ENCODE measurements around the gene PPP2R3A. TPM values are rescaled to one million over a fixed set of nuclear protein-coding genes. Genes with fewer than 3 reads are reported as not detected.
"Not testable (repeated sequence)": the region's sequence is repeated elsewhere in the genome, so short reads cannot be mapped to it uniquely, and the experiment has no call there.

The PPP2R3A gene
- total and polyA plus RNA-seq, 7 experiments from 2014 or later, result 0.13 to 0.89 (median 0.40) TPM; not detected in 1

GRCh38 chr3:136151219-136151618 is 185.7 kb downstream of the PPP2R3A start:
- no peak overlapping the region for H3K27ac ChIP-seq (ENCODE audit: low read depth, low read length)
- intact Hi-C loops (cut with micrococcal nuclease), result no loop called here
- Mint-ChIP-seq H3K9me3 (no peaks in the 10 kb centered on the region), H3K36me3 (peaks cover 7 to 45% (median 30%) of the 10 kb centered on the region in 5 donors), H3K27ac (peak overlapping the region in 3 of 9 donors; percentile 16 to 60 (median 26)), H3K27me3 (no peaks in the 10 kb centered on the region), H3K4me1 (peaks cover 34 to 80% (median 74%) of the 10 kb centered on the region in 7 donors), H3K4me3 (no peak overlapping the region)
- no peaks in the 10 kb centered on the region for H3K9me3 ChIP-seq (ENCODE audit: control insufficient read depth in 2 of 3, low read length in 3 of 3)
- peaks cover 0 to 25% (median 15%) of the 10 kb centered on the region in 3 experiments for H3K36me3 ChIP-seq (ENCODE audit: control insufficient read depth in 2 of 3, insufficient read depth in 3 of 3, low read length in 3 of 3)
- no peak overlapping the region for H3K4me3 ChIP-seq (ENCODE audit: low read length)
- H3K4me1 ChIP-seq (ENCODE audit: control insufficient read depth in 2 of 2, insufficient read depth in 2 of 2, low read length in 2 of 2), result peaks cover 0 to 15% of the 10 kb centered on the region in 2 donors
- no peak for ATAC-seq
- ChIA-PET CTCF (interaction anchor here (0.6 kb wide), 1 partner anchor 863 kb away, joined by 3 read pairs; no protein-coding TSS in a partner anchor), POLR2A (no interaction called here)
- no peak for DNase-seq
- H3K27me3 ChIP-seq (ENCODE audit: control insufficient read depth in 2 of 2, insufficient read depth in 2 of 2, low read length in 2 of 2), result no peaks in the 10 kb centered on the region

- Histone ChIP-seq H3K4me3 (ENCODE audit: low read length) (no peak overlapping the region), H3K36me3 (ENCODE audit: control insufficient read depth in 2 of 3, insufficient read depth in 3 of 3, low read length in 3 of 3) (peaks cover 0 to 25% (median 15%) of the 10 kb centered on the region in 3 experiments), H3K27me3 (ENCODE audit: control insufficient read depth in 2 of 2, insufficient read depth in 2 of 2, low read length in 2 of 2) (no peaks in the 10 kb centered on the region), H3K27ac (ENCODE audit: low read depth, low read length) (no peak overlapping the region), H3K9me3 (ENCODE audit: control insufficient read depth in 2 of 3, low read length in 3 of 3) (no peaks in the 10 kb centered on the region), H3K4me1 (ENCODE audit: control insufficient read depth in 2 of 2, insufficient read depth in 2 of 2, low read length in 2 of 2) (peaks cover 0 to 22% of the 10 kb centered on the region in 2 donors)
- ChIA-PET CTCF (no interaction called here), POLR2A (interaction anchor here (0.6 kb wide), 1 partner anchor 357 kb away, joined by 3 read pairs; no protein-coding TSS in a partner anchor)
- Mint-ChIP-seq H3K27ac (peak overlapping the region in 5 of 9 donors; percentile 9 to 45 (median 26)), H3K36me3 (peaks cover 7 to 45% (median 30%) of the 10 kb centered on the region in 5 donors), H3K4me1 (peaks cover 37 to 87% (median 78%) of the 10 kb centered on the region in 7 donors), H3K9me3 (no peaks in the 10 kb centered on the region), H3K4me3 (no peak overlapping the region), H3K27me3 (no peaks in the 10 kb centered on the region)
- DNase-seq, result no peak
- no peak for ATAC-seq
- intact Hi-C loops (cut with micrococcal nuclease), result no loop called here
Measured at GRCh38 chr3:136152176-136152843, 186.8 kb downstream of the PPP2R3A start.

GRCh38 chr3:136152963-136153362 is 187.4 kb downstream of the PPP2R3A start:
- peak overlapping the region; percentile 23 for H3K27ac ChIP-seq (ENCODE audit: low read depth, low read length)
- no peak for DNase-seq
- Mint-ChIP-seq H3K9me3 (no peaks in the 10 kb centered on the region), H3K27ac (peak overlapping the region in 7 of 9 donors; percentile 9 to 82 (median 54)), H3K4me1 (peaks cover 43 to 88% (median 78%) of the 10 kb centered on the region in 7 donors), H3K36me3 (peaks cover 7 to 42% (median 30%) of the 10 kb centered on the region in 5 donors), H3K27me3 (no peaks in the 10 kb centered on the region), H3K4me3 (peak overlapping the region in 2 of 10 donors; percentile 19 to 34)
- no peaks in the 10 kb centered on the region for H3K27me3 ChIP-seq (ENCODE audit: control insufficient read depth in 2 of 2, insufficient read depth in 2 of 2, low read length in 2 of 2)
- H3K4me1 ChIP-seq (ENCODE audit: control insufficient read depth in 2 of 2, insufficient read depth in 2 of 2, low read length in 2 of 2), result peaks cover 0 to 22% of the 10 kb centered on the region in 2 donors
- H3K9me3 ChIP-seq (ENCODE audit: control insufficient read depth in 2 of 3, low read length in 3 of 3), result no peaks in the 10 kb centered on the region
- intact Hi-C loops (cut with micrococcal nuclease), result no loop called here
- ATAC-seq, result no peak
- peaks cover 0 to 25% (median 15%) of the 10 kb centered on the region in 3 experiments for H3K36me3 ChIP-seq (ENCODE audit: control insufficient read depth in 2 of 3, insufficient read depth in 3 of 3, low read length in 3 of 3)
- CTCF ChIA-PET, result no interaction called here
- H3K4me3 ChIP-seq (ENCODE audit: low read length), result no peak overlapping the region
- POLR2A ChIA-PET, result interaction anchor here (0.6 to 0.9 kb wide), 2 partner anchors 40 to 356 kb away, joined by 3 read pairs; no protein-coding TSS in a partner anchor

- H3K36me3 ChIP-seq (ENCODE audit: control insufficient read depth in 2 of 3, insufficient read depth in 3 of 3, low read length in 3 of 3), result no peaks in the 10 kb centered on the region
- no peak overlapping the region for H3K4me3 ChIP-seq (ENCODE audit: low read length)
- H3K4me1 Mint-ChIP-seq, result peaks cover 33 to 89% (median 74%) of the 10 kb centered on the region in 7 donors
- ChIA-PET CTCF (no interaction called here), POLR2A (no interaction called here)
- no peaks in the 10 kb centered on the region for H3K27me3 ChIP-seq (ENCODE audit: control insufficient read depth in 2 of 2, insufficient read depth in 2 of 2, low read length in 2 of 2)
- H3K27ac ChIP-seq (ENCODE audit: low read depth, low read length), result no peak overlapping the region
- H3K27ac Mint-ChIP-seq, result peak overlapping the region in 5 of 9 donors; percentile 20 to 71 (median 23)
- intact Hi-C loops (cut with micrococcal nuclease), result no loop called here
- peaks cover 27 to 34% of the 10 kb centered on the region in 2 donors for H3K4me1 ChIP-seq (ENCODE audit: control insufficient read depth in 2 of 2, insufficient read depth in 2 of 2, low read length in 2 of 2)
- peaks cover 0 to 20% (median 14%) of the 10 kb centered on the region in 5 donors for H3K36me3 Mint-ChIP-seq
- H3K9me3 ChIP-seq (ENCODE audit: control insufficient read depth in 2 of 3, low read length in 3 of 3), result no peaks in the 10 kb centered on the region
- DNase-seq, result no peak
- no peaks in the 10 kb centered on the region for H3K27me3 Mint-ChIP-seq
- H3K9me3 Mint-ChIP-seq, result peaks cover 0 to 2% (median 0%) of the 10 kb centered on the region in 11 donors
- H3K4me3 Mint-ChIP-seq, result peak overlapping the region in 5 of 10 donors; percentile 12 to 52 (median 38)
- ATAC-seq, result no peak
Measured at GRCh38 chr3:136161516-136161915, 196.0 kb downstream of the PPP2R3A start.

GRCh38 chr3:136162322-136162721 is 196.8 kb downstream of the PPP2R3A start:
- no peak overlapping the region for H3K27ac ChIP-seq (ENCODE audit: low read depth, low read length)
- Mint-ChIP-seq H3K9me3 (peaks cover 0 to 2% (median 0%) of the 10 kb centered on the region in 11 donors), H3K4me3 (peak overlapping the region in 1 of 10 donors; percentile 75), H3K4me1 (peaks cover 35 to 89% (median 78%) of the 10 kb centered on the region in 7 donors), H3K36me3 (peaks cover 0 to 20% (median 14%) of the 10 kb centered on the region in 5 donors), H3K27me3 (no peaks in the 10 kb centered on the region), H3K27ac (peak overlapping the region in 2 of 9 donors; percentile 51 to 60)
- DNase-seq (no peak), ATAC-seq (no peak)
- H3K36me3 ChIP-seq (ENCODE audit: control insufficient read depth in 2 of 3, insufficient read depth in 3 of 3, low read length in 3 of 3), result no peaks in the 10 kb centered on the region
- no peaks in the 10 kb centered on the region for H3K9me3 ChIP-seq (ENCODE audit: control insufficient read depth in 2 of 3, low read length in 3 of 3)
- H3K4me3 ChIP-seq (ENCODE audit: low read length), result no peak overlapping the region
- H3K27me3 ChIP-seq (ENCODE audit: control insufficient read depth in 2 of 2, insufficient read depth in 2 of 2, low read length in 2 of 2), result no peaks in the 10 kb centered on the region
- intact Hi-C loops (cut with micrococcal nuclease), result no loop called here
- POLR2A ChIA-PET, result no interaction called here
- CTCF ChIA-PET, result no interaction called here
- H3K4me1 ChIP-seq (ENCODE audit: control insufficient read depth in 2 of 2, insufficient read depth in 2 of 2, low read length in 2 of 2), result peaks cover 35 to 38% of the 10 kb centered on the region in 2 donors

GRCh38 chr3:136163607-136164006 is 198.1 kb downstream of the PPP2R3A start:
- H3K27me3 Mint-ChIP-seq; DNase-seq; CTCF ChIA-PET; H3K9me3 Mint-ChIP-seq; H3K36me3 ChIP-seq (ENCODE audit: control insufficient read depth in 2 of 3, insufficient read depth in 3 of 3, low read length in 3 of 3); H3K27me3 ChIP-seq (ENCODE audit: control insufficient read depth in 2 of 2, insufficient read depth in 2 of 2, low read length in 2 of 2); H3K4me3 ChIP-seq (ENCODE audit: low read length); H3K9me3 ChIP-seq (ENCODE audit: control insufficient read depth in 2 of 3, low read length in 3 of 3); ATAC-seq: not testable (repeated sequence)
- Mint-ChIP-seq H3K4me3 (peak overlapping the region in 9 of 10 donors; percentile 6 to 76 (median 55)), H3K27ac (peak overlapping the region in 8 of 9 donors; percentile 27 to 93 (median 74)), H3K4me1 (peaks cover 38 to 89% (median 78%) of the 10 kb centered on the region in 7 donors), H3K36me3 (peaks cover 0 to 21% (median 9%) of the 10 kb centered on the region in 5 donors)
- POLR2A ChIA-PET, result interaction anchor here (1.5 to 1.7 kb wide), 2 partner anchors 31 to 34 kb away, joined by 6 to 8 read pairs; no protein-coding TSS in a partner anchor
- intact Hi-C loops (cut with micrococcal nuclease), result loop anchor here in 1 of 2 donors (1.0 kb wide), 1 partner anchor 31 kb away; no protein-coding TSS in a partner anchor
- peaks cover 40 to 46% of the 10 kb centered on the region in 2 donors for H3K4me1 ChIP-seq (ENCODE audit: control insufficient read depth in 2 of 2, insufficient read depth in 2 of 2, low read length in 2 of 2)
- peak overlapping the region; percentile 16 for H3K27ac ChIP-seq (ENCODE audit: low read depth, low read length)

Measured in naive thymus-derived CD4-positive, alpha-beta T cell (primary cell).